ENCODE data around the gene CPED1. TPM values are rescaled to one million over a fixed set of nuclear protein-coding genes. Genes with fewer than 3 reads are reported as not detected.

Gene CPED1
- total RNA-seq, 4 donors from 2014 or later = 1.9 to 4.4 (median 3.7) TPM

DNA sequence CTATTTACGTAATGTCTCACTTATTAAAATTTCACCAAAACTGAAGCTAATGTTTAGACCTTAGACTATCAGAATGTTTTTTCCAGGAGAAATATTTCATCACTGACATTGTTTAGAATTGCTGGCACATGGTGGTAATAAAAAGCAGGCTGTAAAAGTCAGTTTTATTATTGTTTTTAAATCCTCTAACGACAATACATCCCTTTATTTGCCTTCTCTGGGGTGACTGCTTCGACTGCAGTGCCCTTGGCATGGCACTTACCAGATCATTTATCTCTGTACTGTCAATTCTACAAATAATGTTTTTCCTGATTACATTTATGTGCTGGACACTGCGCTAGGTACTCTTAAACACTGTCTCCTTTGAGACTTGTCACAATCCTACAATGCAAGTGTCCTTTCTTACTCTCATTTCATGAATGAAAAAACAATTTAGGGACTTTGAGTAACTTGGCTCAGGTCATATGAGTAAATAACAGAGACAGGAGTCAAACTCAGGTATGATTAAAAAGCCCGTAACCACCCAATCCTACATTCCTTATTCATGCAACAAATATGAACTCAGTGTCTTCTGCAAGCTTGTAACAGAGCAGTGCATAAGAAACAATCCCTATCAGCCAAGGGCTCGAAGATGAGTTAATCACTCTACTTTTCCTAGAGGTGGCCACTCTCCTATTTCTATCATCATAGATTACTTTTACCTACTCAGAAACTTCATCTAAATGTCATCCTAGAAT lies 43.5 kb upstream of the CPED1 start:
- intact Hi-C loops (cut with DNase I; ENCODE audit: low total_unique reads) = no loop called here
- TF ChIP-seq, protein P1, sequence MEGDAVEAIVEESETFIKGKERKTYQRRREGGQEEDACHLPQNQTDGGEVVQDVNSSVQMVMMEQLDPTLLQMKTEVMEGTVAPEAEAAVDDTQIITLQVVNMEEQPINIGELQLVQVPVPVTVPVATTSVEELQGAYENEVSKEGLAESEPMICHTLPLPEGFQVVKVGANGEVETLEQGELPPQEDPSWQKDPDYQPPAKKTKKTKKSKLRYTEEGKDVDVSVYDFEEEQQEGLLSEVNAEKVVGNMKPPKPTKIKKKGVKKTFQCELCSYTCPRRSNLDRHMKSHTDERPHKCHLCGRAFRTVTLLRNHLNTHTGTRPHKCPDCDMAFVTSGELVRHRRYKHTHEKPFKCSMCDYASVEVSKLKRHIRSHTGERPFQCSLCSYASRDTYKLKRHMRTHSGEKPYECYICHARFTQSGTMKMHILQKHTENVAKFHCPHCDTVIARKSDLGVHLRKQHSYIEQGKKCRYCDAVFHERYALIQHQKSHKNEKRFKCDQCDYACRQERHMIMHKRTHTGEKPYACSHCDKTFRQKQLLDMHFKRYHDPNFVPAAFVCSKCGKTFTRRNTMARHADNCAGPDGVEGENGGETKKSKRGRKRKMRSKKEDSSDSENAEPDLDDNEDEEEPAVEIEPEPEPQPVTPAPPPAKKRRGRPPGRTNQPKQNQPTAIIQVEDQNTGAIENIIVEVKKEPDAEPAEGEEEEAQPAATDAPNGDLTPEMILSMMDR (IDR thresholded peaks at IDR 0.05) = no peak
- no peak for TF ChIP-seq POLR2A (IDR thresholded peaks at IDR 0.05)
- H3K4me3 ChIP-seq (ENCODE audit: low read depth, poor library complexity, severe bottlenecking) = no peak overlapping the region
- DNase-seq (ENCODE audit: low spot score in 2 of 2) = no peak
- 65 to 67% methylated on average over 6 of the region's 6 CpGs for WGBS, 2 donors

DNA sequence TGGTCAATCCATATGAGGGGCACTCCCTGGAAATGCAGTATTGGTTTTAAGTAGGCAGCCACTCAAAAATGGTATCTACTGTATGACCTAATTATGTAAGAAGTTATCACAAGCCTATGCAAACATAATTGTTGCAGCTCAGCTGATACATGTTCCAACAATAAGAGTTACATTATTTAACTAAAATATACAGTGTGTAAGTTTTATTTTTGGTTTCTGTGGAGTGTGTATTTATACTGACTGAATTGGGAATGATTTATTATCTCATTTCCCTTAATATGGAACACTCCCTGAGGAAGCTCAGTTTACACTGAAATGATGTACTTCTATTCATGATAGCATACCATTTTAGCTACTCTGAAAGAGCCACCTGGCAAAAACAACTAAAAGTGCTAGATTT lies 40.5 kb upstream of the CPED1 start:
- intact Hi-C loops (cut with DNase I; ENCODE audit: low total_unique reads) = no loop called here
- DNase-seq (ENCODE audit: low spot score in 2 of 2) = no peak
- TF ChIP-seq, protein P1 (IDR thresholded peaks at IDR 0.05) = no peak
- TF ChIP-seq POLR2A (IDR thresholded peaks at IDR 0.05) = no peak
- H3K4me3 ChIP-seq (ENCODE audit: low read depth, poor library complexity, severe bottlenecking) = no peak overlapping the region

DNA sequence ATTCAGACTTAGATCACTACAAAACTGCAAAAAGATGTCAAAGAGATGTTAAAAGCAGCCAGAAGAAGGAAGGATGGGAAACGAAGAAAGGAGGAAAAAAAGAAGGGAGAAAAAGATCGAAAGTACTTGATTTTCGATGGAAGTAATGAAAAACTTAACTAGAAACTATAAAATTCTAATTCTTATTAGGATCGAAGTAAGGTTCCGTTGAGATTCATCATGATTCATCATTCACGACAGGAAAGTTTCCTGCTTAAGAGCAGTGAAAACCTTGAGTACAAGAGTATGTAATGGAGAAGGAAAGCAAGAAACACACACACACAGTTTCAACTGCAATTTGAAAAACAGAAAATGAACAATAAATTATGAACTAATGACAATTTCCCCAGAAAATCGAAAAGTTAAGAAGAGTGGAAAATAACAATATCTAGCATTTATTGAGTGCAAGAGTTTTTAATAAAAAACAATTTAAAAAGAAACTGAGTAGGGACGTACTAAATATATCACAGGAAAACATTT lies 39.1 kb upstream of the CPED1 start:
- intact Hi-C loops (cut with DNase I; ENCODE audit: low total_unique reads) = no loop called here
- H3K4me3 ChIP-seq (ENCODE audit: low read depth, poor library complexity, severe bottlenecking) = no peak overlapping the region
- TF ChIP-seq, protein P1 (IDR thresholded peaks at IDR 0.05) = no peak
- TF ChIP-seq POLR2A (IDR thresholded peaks at IDR 0.05) = no peak
- 56% methylated on average over 8 of the region's 8 CpGs for WGBS, 2 donors
- no peak for DNase-seq (ENCODE audit: low spot score in 2 of 2)

DNA sequence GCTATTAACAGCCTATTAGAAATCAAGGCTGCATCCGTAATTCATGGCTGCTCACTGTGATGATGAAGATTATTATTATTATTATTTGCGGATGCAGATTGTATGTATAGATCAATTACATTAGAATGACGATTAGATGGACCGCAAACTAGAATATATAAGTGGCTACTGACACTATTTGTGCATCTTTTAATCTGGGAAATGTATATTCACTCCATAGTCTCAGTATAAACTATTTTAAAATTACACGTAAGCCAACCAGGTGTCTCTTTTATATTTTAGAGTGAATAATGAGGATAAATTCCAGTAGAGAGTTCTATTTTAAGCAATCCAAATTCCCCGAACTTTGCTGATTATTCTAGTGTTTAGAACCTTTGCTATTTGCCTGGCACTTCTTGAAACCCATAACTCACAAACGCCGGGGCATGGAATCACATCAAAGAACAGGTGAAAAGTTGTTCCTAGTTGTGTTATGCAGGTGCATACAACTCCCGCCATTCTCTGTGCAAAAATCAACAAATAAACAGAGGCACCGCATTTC lies 38.4 kb upstream of the CPED1 start:
- intact Hi-C loops (cut with DNase I; ENCODE audit: low total_unique reads) = loop anchor here (2.0 kb wide), 1 partner anchor 41 kb away; no protein-coding TSS in a partner anchor
- 2 to 3% methylated on average over 10 of the region's 10 CpGs for WGBS, 2 donors
- no peak for DNase-seq (ENCODE audit: low spot score in 2 of 2)
- no peak overlapping the region for H3K4me3 ChIP-seq (ENCODE audit: low read depth, poor library complexity, severe bottlenecking)
- no peak for TF ChIP-seq POLR2A (IDR thresholded peaks at IDR 0.05)
- TF ChIP-seq, protein P1 (IDR thresholded peaks at IDR 0.05) = no peak

DNA sequence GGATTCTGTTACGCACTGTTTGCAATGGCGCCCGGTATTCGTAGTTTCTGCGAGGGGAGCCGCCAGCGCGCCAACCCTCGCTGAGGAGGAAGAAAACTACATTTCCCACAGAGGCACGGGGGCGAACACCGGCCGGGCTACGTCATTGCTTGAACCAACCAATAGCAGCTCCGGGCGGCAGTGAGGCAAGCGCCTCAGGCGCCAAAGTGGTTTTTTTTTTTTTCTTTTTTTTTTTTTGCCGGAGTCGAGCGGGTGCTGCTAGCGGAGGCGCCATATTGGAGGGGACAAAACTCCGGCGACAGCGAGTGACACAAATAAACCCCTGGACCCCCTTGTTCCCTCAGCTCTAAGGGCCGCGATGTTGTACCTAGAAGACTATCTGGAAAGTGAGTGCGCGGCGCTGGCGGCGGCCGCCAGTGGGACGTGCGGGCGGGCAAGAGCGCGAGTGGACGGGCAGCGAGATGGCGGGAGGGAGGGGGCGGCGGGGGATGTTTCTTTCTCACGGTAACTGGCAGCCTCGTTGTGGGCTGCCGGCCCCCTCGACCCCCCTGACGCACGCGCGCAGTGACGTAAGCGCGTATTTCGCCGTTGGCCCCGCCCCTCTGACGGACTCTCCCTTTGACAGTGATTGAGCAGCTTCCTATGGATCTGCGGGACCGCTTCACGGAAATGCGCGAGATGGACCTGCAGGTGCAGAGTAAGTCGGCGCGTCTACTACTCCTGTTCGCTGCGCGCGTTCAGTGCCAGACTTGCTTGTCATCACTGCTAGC lies 37.8 kb upstream of the CPED1 start, which contains the start of gene ING3:
Gene ING3 (plus strand): TSS at position 239 of the 770 bp plus-strand sequence. CDS start 120 bp downstream, at position 359.
- 0 to 1% methylated on average over 34 to 65 of the region's 71 CpGs for WGBS, 2 donors
- intact Hi-C loops (cut with DNase I; ENCODE audit: low total_unique reads) = loop anchor here (2.0 kb wide), 1 partner anchor 40 kb away; no protein-coding TSS in a partner anchor
- DNase-seq (ENCODE audit: low spot score in 2 of 2) = peak; percentile 97 to 99
- TF ChIP-seq, protein P1 (IDR thresholded peaks at IDR 0.05) = no peak
- no peak for TF ChIP-seq POLR2A (IDR thresholded peaks at IDR 0.05)
- H3K4me3 ChIP-seq (ENCODE audit: low read depth, poor library complexity, severe bottlenecking) = peak within 1 kb of the TSS; percentile 38
